HepG2 (cell line): ENCODE results near the gene AKAP12. TPM values are rescaled to one million over a fixed set of nuclear protein-coding genes. Genes with fewer than 3 reads are reported as not detected.

Experiments
- FOXA1 ChIP-seq, 2 experiments: fragments of 450-650 bp in 1 of 2; sonication (generic) in 1 of 2; formaldehyde crosslinking in 1 of 2; IDR thresholded peaks; 2 replicates each; pipeline versions ENCODE4 v1.4.0 to v1.6.1; 2016 to 2020; ENCODE audit warnings: missing genetic modification reagents in 1 of 2
- HOXA3 ChIP-seq: sonication (generic); formaldehyde crosslinking; IDR thresholded peaks from 2 replicates; pipeline ENCODE4 v1.5.0; 2020; ENCODE audit warnings: missing genetic modification reagents
- JUN ChIP-seq: sonication (generic); formaldehyde crosslinking; IDR thresholded peaks from 2 replicates; pipeline ENCODE4 v1.4.0; 2020; ENCODE audit warnings: mild to moderate bottlenecking, missing genetic modification reagents
- KDM4B ChIP-seq: sonication (generic); formaldehyde crosslinking; IDR thresholded peaks from 2 replicates; pipeline ENCODE4 v1.4.0; 2020; ENCODE audit warnings: missing genetic modification reagents
- PITX1 ChIP-seq: sonication (generic); formaldehyde crosslinking; IDR thresholded peaks from 2 replicates; pipeline ENCODE4 v1.5.1; 2020; ENCODE audit warnings: mild to moderate bottlenecking, missing genetic modification reagents
- RNF2 ChIP-seq: fragments of 450-650 bp; conservative IDR thresholded peaks from 2 replicates; pipeline ENCODE4 v1.6.1; 2016; ENCODE audit warnings: low read depth
- RXRA ChIP-seq: sonication (generic); formaldehyde crosslinking; IDR thresholded peaks from 2 replicates; pipeline ENCODE4 v1.5.1; 2020; ENCODE audit warnings: missing genetic modification reagents
- SALL1 ChIP-seq: sonication (generic); formaldehyde crosslinking; IDR thresholded peaks from 2 replicates; pipeline ENCODE4 v1.8.0; 2022; ENCODE audit warnings: mild to moderate bottlenecking, missing genetic modification reagents
- SIX1 ChIP-seq: sonication (generic); formaldehyde crosslinking; IDR thresholded peaks from 2 replicates; pipeline ENCODE4 v1.4.0; 2020; ENCODE audit warnings: missing genetic modification reagents, borderline replicate concordance
- ZNF17 ChIP-seq: sonication (generic); formaldehyde crosslinking; IDR thresholded peaks from 2 replicates; pipeline ENCODE4 v1.5.0; 2020; ENCODE audit warnings: mild to moderate bottlenecking, missing genetic modification reagents
- ZNF550 ChIP-seq: sonication (generic); formaldehyde crosslinking; IDR thresholded peaks from 2 replicates; pipeline ENCODE4 v1.4.0; 2020; ENCODE audit warnings: mild to moderate bottlenecking, missing genetic modification reagents, borderline replicate concordance
- ZNF878 ChIP-seq: sonication (generic); formaldehyde crosslinking; IDR thresholded peaks from 2 replicates; pipeline ENCODE4 v1.8.1; 2023; ENCODE audit warnings: mild to moderate bottlenecking, missing genetic modification reagents, moderate library complexity
- polyA plus RNA-seq, 8 experiments: library from polyadenylated mRNA; depleted of rRNA in 3 of 8; stranded (reverse) in 7 of 8; unstranded in 1 of 8; fragments of >200 nt; fragmentation: Illumina TruSeq in 4 of 8; extraction: Trizol in 4 of 8; gene quantifications; 2 replicates each; pipeline versions ENCODE4 v1.2.1 to v1.2.3, GENCODE V29; 2011 to 2016; ENCODE audit warnings: low read depth in 4 of 8, missing spikeins in 1 of 8, mixed read lengths in 1 of 8; ENCODE audit not compliant: insufficient read depth in 1 of 8
- total RNA-seq, 5 experiments: library from RNA; depleted of rRNA; stranded (reverse); fragments of >200 nt; fragmentation: Illumina TruSeq; extraction: Trizol; gene quantifications; 2 replicates each; pipeline ENCODE4 v1.2.3, GENCODE V29; 2016; ENCODE audit warnings: low read depth in 1 of 5
- TF ChIP-seq, protein P1 (sequence below), 2 experiments: fragments of 450-650 bp in 1 of 2; sonication (generic) in 1 of 2; formaldehyde crosslinking in 1 of 2; IDR thresholded peaks; 2 replicates each; pipeline versions ENCODE4 v1.6.1 to v1.8.0; 2016 to 2022; ENCODE audit warnings: antibody characterized with exemption in 1 of 2, mild to moderate bottlenecking in 1 of 2, missing genetic modification reagents in 1 of 2
- TF ChIP-seq, protein P2 (sequence below): sonication (generic); formaldehyde crosslinking; IDR thresholded peaks from 2 replicates; pipeline ENCODE4 v1.5.0; 2020; ENCODE audit warnings: missing genetic modification reagents, mild to moderate bottlenecking, borderline replicate concordance
- TF ChIP-seq, protein P3 (sequence below): sonication (generic); formaldehyde crosslinking; IDR thresholded peaks from 2 replicates; pipeline ENCODE4 v1.4.0; 2020; ENCODE audit warnings: missing genetic modification reagents; ENCODE audit errors: not compliant biosample characterization

Gene AKAP12
- total and polyA plus RNA-seq, 2 of the 13 experiments (the other 11 are each of a cell fraction or from before 2014, with no cell fraction given), result 10.6 to 19.0 TPM

DNA sequence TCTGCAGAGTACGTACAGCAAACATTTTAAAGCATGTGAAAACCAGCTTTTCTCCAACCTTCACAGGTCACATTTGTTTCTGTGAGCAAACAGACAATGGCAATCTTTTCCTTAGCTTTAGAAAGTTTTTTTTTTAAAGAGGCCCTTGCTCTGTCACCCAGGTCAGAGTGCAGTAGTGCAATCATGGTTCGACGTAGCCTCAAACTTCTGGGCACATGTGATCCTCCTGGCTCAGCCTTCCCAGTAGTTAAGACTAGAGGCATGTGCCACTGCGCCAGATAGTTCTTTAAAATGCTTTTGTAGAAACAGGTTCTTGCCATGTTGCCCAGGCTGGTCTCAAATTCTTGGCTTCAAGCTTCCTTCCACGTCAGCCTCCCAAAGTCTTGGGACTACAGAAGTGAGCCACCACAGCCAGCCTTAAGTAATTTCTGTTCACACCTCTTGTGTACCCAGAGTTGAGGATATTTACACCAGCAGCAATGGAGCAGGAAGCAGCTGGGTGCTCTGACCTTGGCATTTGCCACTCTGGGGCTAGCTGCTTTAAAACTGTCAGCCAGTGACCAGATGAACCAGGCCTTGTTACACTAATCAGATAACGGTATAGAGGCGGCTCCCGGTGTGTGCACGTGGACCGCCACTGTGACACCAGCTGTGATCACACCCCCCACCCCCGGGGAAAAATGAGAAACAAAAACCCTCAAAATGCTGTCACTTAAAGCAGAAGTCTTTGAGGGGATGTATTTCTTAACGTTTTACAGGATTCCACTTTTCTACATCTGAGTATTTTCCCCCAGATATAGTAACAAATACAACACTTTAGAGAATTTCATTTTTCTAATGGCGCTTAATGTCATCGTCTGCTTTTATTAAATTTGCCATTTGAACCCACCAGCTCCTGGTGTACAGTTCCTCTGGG is 71.3 kb downstream of the AKAP12 start (continued):
- TF ChIP-seq, protein P1, sequence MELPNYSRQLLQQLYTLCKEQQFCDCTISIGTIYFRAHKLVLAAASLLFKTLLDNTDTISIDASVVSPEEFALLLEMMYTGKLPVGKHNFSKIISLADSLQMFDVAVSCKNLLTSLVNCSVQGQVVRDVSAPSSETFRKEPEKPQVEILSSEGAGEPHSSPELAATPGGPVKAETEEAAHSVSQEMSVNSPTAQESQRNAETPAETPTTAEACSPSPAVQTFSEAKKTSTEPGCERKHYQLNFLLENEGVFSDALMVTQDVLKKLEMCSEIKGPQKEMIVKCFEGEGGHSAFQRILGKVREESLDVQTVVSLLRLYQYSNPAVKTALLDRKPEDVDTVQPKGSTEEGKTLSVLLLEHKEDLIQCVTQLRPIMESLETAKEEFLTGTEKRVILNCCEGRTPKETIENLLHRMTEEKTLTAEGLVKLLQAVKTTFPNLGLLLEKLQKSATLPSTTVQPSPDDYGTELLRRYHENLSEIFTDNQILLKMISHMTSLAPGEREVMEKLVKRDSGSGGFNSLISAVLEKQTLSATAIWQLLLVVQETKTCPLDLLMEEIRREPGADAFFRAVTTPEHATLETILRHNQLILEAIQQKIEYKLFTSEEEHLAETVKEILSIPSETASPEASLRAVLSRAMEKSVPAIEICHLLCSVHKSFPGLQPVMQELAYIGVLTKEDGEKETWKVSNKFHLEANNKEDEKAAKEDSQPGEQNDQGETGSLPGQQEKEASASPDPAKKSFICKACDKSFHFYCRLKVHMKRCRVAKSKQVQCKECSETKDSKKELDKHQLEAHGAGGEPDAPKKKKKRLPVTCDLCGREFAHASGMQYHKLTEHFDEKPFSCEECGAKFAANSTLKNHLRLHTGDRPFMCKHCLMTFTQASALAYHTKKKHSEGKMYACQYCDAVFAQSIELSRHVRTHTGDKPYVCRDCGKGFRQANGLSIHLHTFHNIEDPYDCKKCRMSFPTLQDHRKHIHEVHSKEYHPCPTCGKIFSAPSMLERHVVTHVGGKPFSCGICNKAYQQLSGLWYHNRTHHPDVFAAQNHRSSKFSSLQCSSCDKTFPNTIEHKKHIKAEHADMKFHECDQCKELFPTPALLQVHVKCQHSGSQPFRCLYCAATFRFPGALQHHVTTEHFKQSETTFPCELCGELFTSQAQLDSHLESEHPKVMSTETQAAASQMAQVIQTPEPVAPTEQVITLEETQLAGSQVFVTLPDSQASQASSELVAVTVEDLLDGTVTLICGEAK (IDR thresholded peaks at IDR 0.05), result no peak
- TF ChIP-seq, protein P1 (CRISPR knock-in tag; IDR thresholded peaks at IDR 0.05), result peak; percentile 56; the same call in 1 of the 2 replicates
- peak; percentile 73; the same call in 1 of the 2 replicates for TF ChIP-seq HOXA3
- peak; percentile 68; the same call in 1 of the 2 replicates for TF ChIP-seq SIX1 (CRISPR knock-in tag)
- TF ChIP-seq, protein P2, sequence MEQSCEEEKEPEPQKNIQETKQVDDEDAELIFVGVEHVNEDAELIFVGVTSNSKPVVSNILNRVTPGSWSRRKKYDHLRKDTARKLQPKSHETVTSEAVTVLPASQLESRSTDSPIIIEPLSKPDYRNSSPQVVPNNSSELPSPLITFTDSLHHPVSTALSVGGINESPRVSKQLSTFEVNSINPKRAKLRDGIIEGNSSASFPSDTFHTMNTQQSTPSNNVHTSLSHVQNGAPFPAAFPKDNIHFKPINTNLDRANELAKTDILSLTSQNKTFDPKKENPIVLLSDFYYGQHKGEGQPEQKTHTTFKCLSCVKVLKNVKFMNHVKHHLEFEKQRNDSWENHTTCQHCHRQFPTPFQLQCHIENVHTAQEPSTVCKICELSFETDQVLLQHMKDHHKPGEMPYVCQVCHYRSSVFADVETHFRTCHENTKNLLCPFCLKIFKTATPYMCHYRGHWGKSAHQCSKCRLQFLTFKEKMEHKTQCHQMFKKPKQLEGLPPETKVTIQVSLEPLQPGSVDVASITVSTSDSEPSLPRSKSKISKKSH (CRISPR knock-in tag), result peak; percentile 55; the same call in 1 of the 2 replicates
- TF ChIP-seq FOXA1 (IDR thresholded peaks at IDR 0.05), result no peak
- peak; percentile 81 for TF ChIP-seq FOXA1 (CRISPR knock-in tag; IDR thresholded peaks at IDR 0.05)
- peak; percentile 68 for TF ChIP-seq PITX1 (CRISPR knock-in tag)
- TF ChIP-seq, protein P3, sequence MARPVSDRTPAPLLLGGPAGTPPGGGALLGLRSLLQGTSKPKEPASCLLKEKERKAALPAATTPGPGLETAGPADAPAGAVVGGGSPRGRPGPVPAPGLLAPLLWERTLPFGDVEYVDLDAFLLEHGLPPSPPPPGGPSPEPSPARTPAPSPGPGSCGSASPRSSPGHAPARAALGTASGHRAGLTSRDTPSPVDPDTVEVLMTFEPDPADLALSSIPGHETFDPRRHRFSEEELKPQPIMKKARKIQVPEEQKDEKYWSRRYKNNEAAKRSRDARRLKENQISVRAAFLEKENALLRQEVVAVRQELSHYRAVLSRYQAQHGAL (CRISPR knock-in tag), result no peak
- peak; percentile 81; the same call in 1 of the 2 replicates for TF ChIP-seq SALL1 (CRISPR knock-in tag)
- peak; percentile 60; the same call in 1 of the 2 replicates for TF ChIP-seq RXRA
- no peak for TF ChIP-seq ZNF17 (CRISPR knock-in tag)
- TF ChIP-seq ZNF550 (CRISPR knock-in tag), result no peak
- TF ChIP-seq ZNF878, result peak; percentile 45; the same call in 1 of the 2 replicates
- 0 out of 2 replicates have a peak, but pooled peaks have one; percentile 27 for TF ChIP-seq KDM4B
- TF ChIP-seq JUN (CRISPR knock-in tag), result no peak
- 0 out of 2 replicates have a peak, but pooled peaks have one; percentile 38 for TF ChIP-seq RNF2
